Activated CD8-positive, alpha-beta T cell treated with anti-CD3 and anti-CD28 coated beads, Interleukin-2, amount 10 ng/mL, durations not matched to agents 7 days and 5 days (primary cell): ENCODE data around the gene ALPL. TPM values are rescaled to one million over a fixed set of nuclear protein-coding genes. Genes with fewer than 3 reads are reported as not detected.
A peak's percentile ranks its signal among the peaks of the same experiment; 100 is the strongest.

Experiments used
- ATAC-seq: fragments of 150-1000 bp; cut with Tn5 transposase; one replicate; pipeline ENCODE4 v1.10.0; 2021; ENCODE audit warnings: moderate library complexity
- CTCF ChIA-PET: fragments of 350-600 bp; sonication (Branson Sonifier 250); formaldehyde crosslinking; loops from one replicate; lab custom pipeline; 2021; ENCODE audit warnings: antibody characterized with exemption; lab: Charles Lee
- POLR2A ChIA-PET: fragments of 350-600 bp; sonication (Branson Sonifier 250); formaldehyde crosslinking; loops from one replicate; lab custom pipeline; 2021; ENCODE audit warnings: antibody characterized with exemption; lab: Charles Lee
- DNase-seq: peaks from one replicate; pipeline ENCODE4 v3.0.0-alpha.2; 2020
- H3K27ac Mint-ChIP-seq: one replicate; pipeline ENCODE4 v1.8.0; 2021; ENCODE audit warnings: mild to moderate bottlenecking, mixed read lengths
- H3K27me3 Mint-ChIP-seq: one replicate; pipeline ENCODE4 v1.8.0; 2021; ENCODE audit warnings: low read depth, mixed read lengths
- H3K36me3 Mint-ChIP-seq: one replicate; pipeline ENCODE4 v1.8.0; 2021; ENCODE audit warnings: low read depth, mixed read lengths
- H3K4me1 Mint-ChIP-seq: one replicate; pipeline ENCODE4 v1.8.0; 2021; ENCODE audit warnings: low read depth, mixed read lengths
- H3K4me3 Mint-ChIP-seq: one replicate; pipeline ENCODE4 v1.8.0; 2021; ENCODE audit warnings: mild to moderate bottlenecking, mixed read lengths
- H3K9me3 Mint-ChIP-seq: one replicate; pipeline ENCODE4 v1.8.0; 2022; ENCODE audit warnings: mixed read lengths; ENCODE audit not compliant: insufficient read depth
- total RNA-seq, 2 experiments: library from RNA; stranded (reverse); gene quantifications; one replicate each; pipeline ENCODE4 v1.2.3, GENCODE V29; 2021

Gene ALPL
- total RNA-seq, 2 experiments from 2014 or later: not detected

- ATAC-seq: no peak
- DNase-seq: no peak
- no peaks in the 10 kb centered on the region for H3K36me3 Mint-ChIP-seq
- peaks cover 2% of the 10 kb centered on the region for H3K27me3 Mint-ChIP-seq
- CTCF ChIA-PET: no interaction called here
- H3K4me3 Mint-ChIP-seq: no peak overlapping the region
- no peak overlapping the region for H3K27ac Mint-ChIP-seq
- no peaks in the 10 kb centered on the region for H3K4me1 Mint-ChIP-seq
- POLR2A ChIA-PET: no interaction called here
- no peaks in the 10 kb centered on the region for H3K9me3 Mint-ChIP-seq
Measured at GRCh38 chr1:21590934-21591333, 81.7 kb downstream of the ALPL start.

DNA sequence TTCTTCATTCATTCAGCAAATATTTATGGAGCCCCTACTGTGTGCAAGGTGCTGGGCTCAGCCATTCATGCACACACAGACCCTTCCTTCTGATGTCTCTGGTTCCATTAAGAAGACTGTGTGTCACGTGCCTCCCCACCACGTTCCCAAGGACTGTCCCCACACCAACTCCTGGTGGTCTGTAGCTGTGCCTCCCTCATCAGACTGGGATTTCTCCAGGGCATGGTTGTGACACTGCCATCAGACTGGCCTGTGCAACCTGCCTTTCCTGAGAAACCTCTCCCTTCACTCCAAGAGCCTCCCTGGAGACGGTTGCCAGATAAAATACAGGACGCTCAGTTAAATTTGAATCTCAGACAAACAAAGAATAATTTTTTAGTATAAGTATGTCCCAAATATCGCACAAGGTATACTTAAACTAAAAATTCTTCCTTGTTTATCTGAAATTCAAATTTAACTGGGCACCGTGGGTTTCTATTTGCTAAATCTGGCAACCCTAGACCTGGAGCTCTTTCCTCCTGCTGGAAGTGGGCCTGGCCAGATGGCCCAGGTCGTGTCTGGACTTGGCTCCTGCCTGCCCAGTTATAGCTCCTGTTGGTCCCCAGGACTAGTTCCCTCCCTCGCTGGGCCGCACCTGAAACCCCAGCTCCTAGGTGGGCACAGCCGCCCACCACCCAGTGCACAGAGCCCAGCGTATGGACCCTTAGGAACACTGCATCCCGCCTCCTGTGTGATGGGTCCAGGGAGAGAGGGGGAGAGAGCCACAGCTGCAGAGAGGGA lies 83.1 kb downstream of the ALPL start:
- Mint-ChIP-seq H3K27me3 (peaks cover 2% of the 10 kb centered on the region), H3K9me3 (no peaks in the 10 kb centered on the region), H3K36me3 (no peaks in the 10 kb centered on the region), H3K4me3 (no peak overlapping the region), H3K4me1 (no peaks in the 10 kb centered on the region), H3K27ac (no peak overlapping the region)
- ATAC-seq: no peak
- no peak for DNase-seq
- ChIA-PET POLR2A (no interaction called here), CTCF (no interaction called here)

- no peak for ATAC-seq
- no peak for DNase-seq
- no peak overlapping the region for H3K27ac Mint-ChIP-seq
- H3K4me3 Mint-ChIP-seq: no peak overlapping the region
- H3K36me3 Mint-ChIP-seq: no peaks in the 10 kb centered on the region
- no peaks in the 10 kb centered on the region for H3K9me3 Mint-ChIP-seq
- no peaks in the 10 kb centered on the region for H3K27me3 Mint-ChIP-seq
- ChIA-PET POLR2A (no interaction called here), CTCF (no interaction called here)
- no peaks in the 10 kb centered on the region for H3K4me1 Mint-ChIP-seq
Measured at GRCh38 chr1:21593231-21593630, 84.0 kb downstream of the ALPL start.

GRCh38 chr1:21594501-21594900 lies 85.3 kb downstream of the ALPL start:
- POLR2A ChIA-PET: no interaction called here
- Mint-ChIP-seq H3K4me1 (no peaks in the 10 kb centered on the region), H3K27ac (no peak overlapping the region), H3K36me3 (no peaks in the 10 kb centered on the region), H3K4me3 (no peak overlapping the region), H3K27me3 (no peaks in the 10 kb centered on the region), H3K9me3 (no peaks in the 10 kb centered on the region)
- CTCF ChIA-PET: no interaction called here
- ATAC-seq: no peak
- no peak for DNase-seq

DNA sequence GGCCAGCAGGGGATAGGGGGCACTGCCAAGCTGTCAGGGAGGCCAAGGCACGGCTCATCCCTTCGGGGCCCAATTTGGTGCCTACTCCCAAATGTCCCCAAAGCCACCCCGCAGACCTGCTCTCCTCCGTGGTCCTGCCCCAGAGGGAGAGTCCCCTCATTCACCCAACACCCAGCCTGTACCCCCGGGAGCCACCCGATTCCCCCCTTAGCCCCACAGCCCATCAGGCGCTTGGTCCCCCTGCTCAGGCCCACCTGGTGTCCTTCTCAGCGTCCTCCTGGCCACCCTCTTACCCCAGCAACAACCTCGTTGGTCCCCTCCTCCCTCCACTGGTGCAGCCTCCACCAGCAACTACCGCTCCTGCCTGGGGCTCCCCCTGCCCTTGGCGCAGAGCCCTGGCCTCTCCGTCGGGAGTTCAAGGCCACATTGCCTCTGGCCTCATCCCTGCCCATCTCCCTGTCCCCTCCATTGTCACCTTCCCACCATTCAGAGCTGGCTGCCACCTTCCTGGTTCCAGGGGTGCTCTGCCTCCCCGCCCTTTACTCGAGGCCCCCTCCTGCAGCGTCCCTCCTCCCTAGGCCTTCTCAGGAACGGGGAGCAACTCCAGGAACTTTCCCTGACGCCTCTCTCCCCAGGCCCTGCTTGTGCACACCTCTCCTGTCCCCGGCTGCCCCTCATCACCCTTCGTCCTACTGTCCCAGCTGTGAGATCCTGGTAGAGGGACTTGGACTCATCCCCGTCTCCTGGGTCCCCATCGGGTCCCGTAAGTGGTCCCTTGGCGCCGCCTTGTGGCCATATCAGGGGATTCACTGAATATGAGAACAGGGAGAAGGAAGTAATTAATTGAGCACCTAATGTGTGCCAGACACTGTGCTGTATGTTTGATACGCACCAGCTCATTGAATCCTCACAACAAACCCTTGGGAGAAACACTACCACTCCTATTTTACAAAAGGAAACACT lies 86.0 kb downstream of the ALPL start:
- Mint-ChIP-seq H3K27ac (no peak overlapping the region), H3K4me1 (no peaks in the 10 kb centered on the region), H3K27me3 (no peaks in the 10 kb centered on the region), H3K4me3 (no peak overlapping the region), H3K9me3 (no peaks in the 10 kb centered on the region), H3K36me3 (no peaks in the 10 kb centered on the region)
- DNase-seq: peak; percentile 72
- ATAC-seq: peak; percentile 63
- CTCF ChIA-PET: interaction anchor here (0.7 to 1.1 kb wide), 3 partner anchors 14 to 97 kb away, joined by 3 read pairs; no protein-coding TSS in a partner anchor
- POLR2A ChIA-PET: no interaction called here

DNA sequence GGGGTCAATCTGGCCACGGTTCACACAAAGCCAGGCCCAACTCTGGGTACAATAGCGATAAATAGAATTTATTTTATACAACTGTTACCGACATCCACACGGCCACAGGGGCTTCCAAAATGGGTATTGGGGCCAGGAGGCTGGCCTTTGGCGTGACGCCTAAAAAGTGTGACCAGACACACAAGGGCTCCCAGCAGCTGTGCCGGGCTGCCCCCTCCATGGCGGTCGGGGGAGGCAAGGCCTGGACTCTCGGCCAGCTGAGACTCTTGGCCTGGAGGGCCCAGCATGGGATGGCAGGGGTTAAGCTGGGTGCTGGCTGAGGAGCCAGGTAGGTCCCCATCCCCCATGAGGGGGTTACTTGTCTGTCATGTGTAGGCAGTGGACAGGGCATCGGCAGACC lies 87.0 kb downstream of the ALPL start:
- CTCF ChIA-PET: interaction anchor here (0.7 to 1.1 kb wide), 3 partner anchors 13 to 96 kb away, joined by 3 read pairs; no protein-coding TSS in a partner anchor
- ATAC-seq: no peak

DNA sequence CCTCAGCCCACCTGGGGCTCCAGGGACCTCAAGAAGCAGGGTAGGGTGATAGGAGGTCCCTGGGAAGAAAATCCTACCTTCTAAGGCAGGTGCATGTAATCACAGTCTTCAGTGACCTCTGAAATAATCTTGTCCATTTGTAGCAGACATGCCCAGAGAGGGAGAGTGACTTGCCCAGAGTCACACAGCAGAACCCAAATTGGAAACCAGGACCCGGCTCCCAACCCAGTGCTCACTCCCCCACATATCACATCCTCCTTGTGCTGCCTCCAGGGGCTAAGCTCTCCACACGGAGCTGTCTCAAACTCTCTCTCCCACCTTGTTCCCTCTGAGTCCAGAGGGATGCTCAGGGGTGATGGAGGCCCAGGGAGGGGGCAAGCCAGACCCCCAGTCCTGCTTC lies 87.4 kb downstream of the ALPL start:
- H3K27ac Mint-ChIP-seq: no peak overlapping the region
- H3K27me3 Mint-ChIP-seq: no peaks in the 10 kb centered on the region
- CTCF ChIA-PET: no interaction called here

More for the DNA sequence above, 87.0 kb downstream of the ALPL start:
- DNase-seq: no peak
- Mint-ChIP-seq H3K27ac (no peak overlapping the region), H3K27me3 (no peaks in the 10 kb centered on the region), H3K9me3 (no peaks in the 10 kb centered on the region), H3K4me3 (no peak overlapping the region), H3K36me3 (no peaks in the 10 kb centered on the region), H3K4me1 (no peaks in the 10 kb centered on the region)
- POLR2A ChIA-PET: no interaction called here

DNA sequence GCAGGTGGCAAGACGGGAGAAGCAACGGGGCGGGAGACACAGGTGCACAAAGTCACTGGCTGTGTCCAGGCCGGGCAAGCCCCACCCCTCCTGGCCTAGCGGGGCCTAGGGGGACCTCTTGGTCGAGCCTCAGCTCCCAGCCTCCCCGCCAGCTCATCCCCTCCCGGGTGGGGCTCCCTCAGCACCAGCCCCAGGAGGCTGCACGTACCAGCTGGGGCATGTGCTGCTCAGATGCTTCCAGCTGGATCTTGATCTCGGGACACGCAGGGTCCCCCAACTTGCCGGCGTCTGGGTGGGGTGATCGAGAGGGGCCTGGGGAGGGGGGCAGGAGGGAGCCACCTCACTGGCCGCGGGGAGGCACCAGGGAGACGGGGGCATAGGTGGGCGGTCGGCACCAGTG lies 88.5 kb downstream of the ALPL start:
- ChIA-PET CTCF (no interaction called here), POLR2A (no interaction called here)
- Mint-ChIP-seq H3K4me1 (no peaks in the 10 kb centered on the region), H3K4me3 (no peak overlapping the region), H3K9me3 (no peaks in the 10 kb centered on the region), H3K27ac (no peak overlapping the region), H3K36me3 (no peaks in the 10 kb centered on the region), H3K27me3 (no peaks in the 10 kb centered on the region)
- no peak for DNase-seq
- ATAC-seq: no peak

More for the DNA sequence above, 87.4 kb downstream of the ALPL start:
- H3K9me3 Mint-ChIP-seq: no peaks in the 10 kb centered on the region
- no peak for ATAC-seq
- H3K4me1 Mint-ChIP-seq: no peaks in the 10 kb centered on the region
- no peaks in the 10 kb centered on the region for H3K36me3 Mint-ChIP-seq
- no peak overlapping the region for H3K4me3 Mint-ChIP-seq
- no peak for DNase-seq
- POLR2A ChIA-PET: no interaction called here

- H3K27ac Mint-ChIP-seq: no peak overlapping the region
- no peaks in the 10 kb centered on the region for H3K9me3 Mint-ChIP-seq
- ATAC-seq (no peak), DNase-seq (no peak)
- no peaks in the 10 kb centered on the region for H3K27me3 Mint-ChIP-seq
- POLR2A ChIA-PET: no interaction called here
- no peaks in the 10 kb centered on the region for H3K36me3 Mint-ChIP-seq
- no peak overlapping the region for H3K4me3 Mint-ChIP-seq
- H3K4me1 Mint-ChIP-seq: no peaks in the 10 kb centered on the region
- CTCF ChIA-PET: no interaction called here
Measured at GRCh38 chr1:21598417-21598816, 89.2 kb downstream of the ALPL start.

- Mint-ChIP-seq H3K27me3 (no peaks in the 10 kb centered on the region), H3K27ac (no peak overlapping the region), H3K9me3 (no peaks in the 10 kb centered on the region), H3K4me3 (no peak overlapping the region), H3K4me1 (no peaks in the 10 kb centered on the region), H3K36me3 (no peaks in the 10 kb centered on the region)
- DNase-seq: no peak
- ChIA-PET CTCF (no interaction called here), POLR2A (no interaction called here)
- ATAC-seq: no peak
Measured at GRCh38 chr1:21598904-21599303, 89.7 kb downstream of the ALPL start.

DNA sequence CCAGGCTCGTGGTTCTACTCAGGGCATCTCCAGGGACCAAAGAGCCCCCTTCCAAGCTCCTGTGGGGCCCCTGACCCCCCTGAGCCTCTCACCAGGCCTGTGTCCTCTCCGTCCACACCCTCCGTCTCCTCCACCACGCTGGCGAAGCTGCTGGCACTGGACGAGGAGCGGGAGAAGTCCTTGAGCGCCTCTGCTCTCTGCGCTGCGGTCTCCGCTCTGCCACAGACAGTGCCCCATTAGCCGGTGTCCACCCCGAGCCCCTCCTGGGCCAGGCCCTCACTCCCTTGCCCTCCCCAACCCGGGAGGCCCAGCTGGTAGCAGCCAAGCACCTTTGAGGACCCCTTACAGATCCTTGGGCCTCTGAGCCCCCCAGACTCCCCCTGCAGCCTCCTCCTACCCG lies 90.2 kb downstream of the ALPL start:
- CTCF ChIA-PET: no interaction called here
- POLR2A ChIA-PET: no interaction called here
- Mint-ChIP-seq H3K4me1 (no peaks in the 10 kb centered on the region), H3K27me3 (no peaks in the 10 kb centered on the region), H3K27ac (no peak overlapping the region), H3K36me3 (no peaks in the 10 kb centered on the region), H3K9me3 (no peaks in the 10 kb centered on the region), H3K4me3 (no peak overlapping the region)
- no peak for ATAC-seq
- no peak for DNase-seq
